NB4 (cell line): ENCODE results near the gene SLC5A10.

ENCODE experiments used
- DNase-seq: peaks from one replicate; pipeline ENCODE4 v3.0.0; 2010; ENCODE audit warnings: low read depth
- H3K4me3 ChIP-seq: one replicate; pipeline ENCODE4 v1.5.1; 2011; ENCODE audit warnings: mild to moderate bottlenecking, low read depth, low read length, moderate library complexity
- CTCF ChIP-seq: IDR thresholded peaks from one replicate; pipeline ENCODE4 v1.5.1; 2012; ENCODE audit warnings: low read depth, low read length
- MAX ChIP-seq: IDR thresholded peaks from 2 replicates; pipeline ENCODE4 v1.6.1; 2011; ENCODE audit warnings: low read depth, low read length
- MYC ChIP-seq: IDR thresholded peaks from 2 replicates; pipeline ENCODE4 v1.6.1; 2011; ENCODE audit warnings: low read depth, low read length
- POLR2A ChIP-seq: IDR thresholded peaks from 2 replicates; pipeline ENCODE4 v1.6.1; 2011; ENCODE audit warnings: mild to moderate bottlenecking; ENCODE audit not compliant: insufficient read length; ENCODE audit errors: extremely low read depth

The SLC5A10 gene

GRCh38 chr17:19015428-19015827 lies 63.5 kb downstream of the SLC5A10 start:
- TF ChIP-seq MAX (no peak), CTCF (no peak), POLR2A (no peak), MYC (no peak)
- DNase-seq, result no peak
- H3K4me3 ChIP-seq, result no peak overlapping the region

- no peak for DNase-seq
- no peak overlapping the region for H3K4me3 ChIP-seq
- TF ChIP-seq MYC, result no peak
- TF ChIP-seq POLR2A, result no peak
- TF ChIP-seq MAX, result no peak
- TF ChIP-seq CTCF, result no peak
These were observed 64.3 kb downstream of the SLC5A10 start for GRCh38 chr17:19016297-19016696.

- no peak overlapping the region for H3K4me3 ChIP-seq
- TF ChIP-seq MYC, result no peak
- TF ChIP-seq CTCF, result no peak
- no peak for TF ChIP-seq POLR2A
- TF ChIP-seq MAX, result no peak
- DNase-seq, result no peak
These were observed 64.9 kb downstream of the SLC5A10 start for GRCh38 chr17:19016881-19017280.

DNA sequence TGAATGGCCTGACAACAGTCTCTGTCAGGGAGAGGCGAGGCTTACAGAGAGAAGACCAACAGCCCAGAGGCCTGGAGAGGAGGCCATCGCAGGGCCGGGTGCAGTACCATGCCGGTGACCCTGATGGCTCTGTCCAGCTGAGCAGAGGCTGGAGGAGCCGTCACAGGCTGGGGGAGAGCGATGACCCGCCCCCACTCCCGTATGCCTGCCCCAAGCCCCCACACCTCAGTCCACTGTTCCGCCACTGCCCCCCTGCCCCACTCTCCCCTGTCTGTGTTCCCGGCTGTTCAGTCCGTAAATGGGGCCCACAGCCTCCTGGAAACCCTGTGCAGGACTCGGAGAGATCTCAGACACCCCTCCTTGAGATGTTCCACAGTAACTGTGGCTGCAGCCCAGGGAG lies 65.4 kb downstream of the SLC5A10 start:
- H3K4me3 ChIP-seq, result no peak overlapping the region
- TF ChIP-seq CTCF, result no peak
- no peak for TF ChIP-seq MAX
- TF ChIP-seq MYC, result no peak
- TF ChIP-seq POLR2A, result no peak
- no peak for DNase-seq

GRCh38 chr17:19017804-19018599 lies 66.0 kb downstream of the SLC5A10 start:
- no peak for TF ChIP-seq MYC
- TF ChIP-seq CTCF, result no peak
- no peak for DNase-seq

GRCh38 chr17:19018600-19018950 lies 66.6 kb downstream of the SLC5A10 start:
- no peak overlapping the region for H3K4me3 ChIP-seq
- DNase-seq, result no peak
- TF ChIP-seq MYC (no peak), CTCF (no peak), MAX (no peak), POLR2A (no peak)

More at GRCh38 chr17:19017804-19018599, 66.0 kb downstream of the SLC5A10 start:
- no peak overlapping the region for H3K4me3 ChIP-seq
